Hepatocyte (in vitro differentiated cells): ENCODE results near the gene PSMC5.

Experiments
- CTCF ChIP-seq: fragments of 200-600 bp; sonication (generic); IDR thresholded peaks from 2 replicates; pipeline ENCODE4 v1.5.1; 2016; ENCODE audit warnings: antibody characterized with exemption, mild to moderate bottlenecking; ENCODE audit not compliant: poor library complexity
- EZH2phosphoT487 ChIP-seq: fragments of 200-600 bp; sonication (generic); IDR thresholded peaks from one replicate; pipeline ENCODE4 v1.6.1; 2018; ENCODE audit warnings: antibody characterized with exemption, mild to moderate bottlenecking, low read depth, moderate library complexity; ENCODE audit not compliant: unreplicated experiment, severe bottlenecking

GRCh38 chr17:63845509-63845908 is 18.3 kb downstream of the PSMC5 start:
- TF ChIP-seq CTCF = no peak
- TF ChIP-seq EZH2phosphoT487 = no peak
